Neuron (in vitro differentiated cells): ENCODE data around the gene OGFOD3.
"Not testable (repeated sequence)": the region's sequence is repeated elsewhere in the genome, so short reads cannot be mapped to it uniquely, and the experiment has no call there.

Source experiments
- H2AFZ ChIP-seq: one replicate; pipeline ENCODE4 v1.6.1; 2013; ENCODE audit warnings: low read depth, mild to moderate bottlenecking, inconsistent platforms, low read length, moderate library complexity
- H3K27me3 ChIP-seq: one replicate; pipeline ENCODE4 v1.6.1; 2013; ENCODE audit warnings: low read length; ENCODE audit not compliant: insufficient read depth
- H3K36me3 ChIP-seq: one replicate; pipeline ENCODE4 v1.6.1; 2013; ENCODE audit warnings: low read length; ENCODE audit not compliant: insufficient read depth
- H3K4me1 ChIP-seq: one replicate; pipeline ENCODE4 v1.6.1; 2013; ENCODE audit warnings: low read length; ENCODE audit not compliant: insufficient read depth
- H3K4me3 ChIP-seq: 2 replicates; pipeline ENCODE4 v1.5.1; 2013; ENCODE audit warnings: mild to moderate bottlenecking, low read length, moderate library complexity
- H3K9me3 ChIP-seq: one replicate; pipeline ENCODE4 v1.6.1; 2013; ENCODE audit warnings: low read length

Gene OGFOD3

DNA sequence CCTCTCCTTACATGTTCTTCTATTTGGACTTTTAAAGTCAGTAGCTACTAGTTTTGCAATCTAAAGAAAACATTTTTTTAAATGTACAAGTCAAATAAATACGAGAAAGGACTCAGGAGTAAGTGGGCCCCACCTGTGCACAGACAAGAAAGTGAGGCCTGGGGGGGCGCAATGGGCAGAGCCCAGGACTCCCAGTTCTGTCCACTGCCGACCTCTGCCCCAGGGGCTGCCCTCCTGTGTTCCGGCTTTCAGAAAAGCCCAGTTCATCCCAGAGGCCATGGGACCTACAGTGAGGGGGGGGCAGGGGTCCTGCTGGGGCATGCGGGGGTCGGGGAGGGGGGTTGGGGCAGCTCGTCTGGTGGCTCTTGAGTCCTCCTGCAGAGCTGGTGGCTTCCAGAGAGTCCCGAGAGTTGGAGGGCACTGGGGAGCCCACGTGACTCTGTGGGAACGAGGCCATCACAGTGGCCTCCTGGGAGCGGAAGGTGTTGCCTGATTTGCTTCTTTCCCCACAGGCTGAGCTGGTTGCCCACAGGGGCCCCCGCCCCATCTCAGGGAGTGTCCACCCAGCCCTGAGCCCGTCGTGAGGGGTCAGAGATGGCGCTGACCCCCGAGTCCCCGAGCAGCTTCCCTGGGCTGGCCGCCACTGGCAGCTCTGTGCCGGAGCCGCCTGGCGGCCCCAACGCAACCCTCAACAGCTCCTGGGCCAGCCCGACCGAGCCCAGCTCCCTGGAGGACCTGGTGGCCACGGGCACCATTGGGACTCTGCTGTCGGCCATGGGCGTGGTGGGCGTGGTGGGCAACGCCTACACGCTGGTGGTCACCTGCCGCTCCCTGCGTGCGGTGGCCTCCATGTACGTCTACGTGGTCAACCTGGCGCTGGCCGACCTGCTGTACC lies 44.4 kb downstream of the OGFOD3 start:
- no peaks in the 10 kb centered on the region for H3K36me3 ChIP-seq
- H3K27me3 ChIP-seq = peaks cover 23% of the 10 kb centered on the region
- no peak overlapping the region for H3K4me3 ChIP-seq
- no peak overlapping the region for H2AFZ ChIP-seq
- H3K4me1 ChIP-seq = peaks cover 8% of the 10 kb centered on the region
- H3K9me3 ChIP-seq = peaks cover 10% of the 10 kb centered on the region

DNA sequence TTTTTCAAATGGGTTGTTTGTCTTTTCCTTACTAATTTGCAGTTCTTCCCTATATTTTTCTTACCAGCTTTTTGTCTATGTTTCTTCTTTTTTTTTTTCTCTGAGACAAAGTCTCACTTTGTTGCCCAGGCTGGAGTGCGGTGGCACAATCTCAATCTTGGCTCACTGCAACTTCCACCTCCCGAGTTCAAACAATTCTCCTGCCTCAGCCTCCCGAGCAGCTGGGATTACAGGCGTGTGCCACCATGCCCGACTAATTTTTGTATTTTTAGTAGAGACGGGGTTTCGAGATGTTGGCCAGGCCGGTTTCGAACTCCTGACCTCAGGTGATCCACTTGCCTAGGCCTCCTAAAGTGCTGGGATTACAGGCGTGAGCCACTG lies 45.3 kb downstream of the OGFOD3 start:
- H3K4me1 ChIP-seq, H3K9me3 ChIP-seq, H3K4me3 ChIP-seq, H3K36me3 ChIP-seq, H2AFZ ChIP-seq: not testable (repeated sequence)
- peaks cover 23% of the 10 kb centered on the region for H3K27me3 ChIP-seq

DNA sequence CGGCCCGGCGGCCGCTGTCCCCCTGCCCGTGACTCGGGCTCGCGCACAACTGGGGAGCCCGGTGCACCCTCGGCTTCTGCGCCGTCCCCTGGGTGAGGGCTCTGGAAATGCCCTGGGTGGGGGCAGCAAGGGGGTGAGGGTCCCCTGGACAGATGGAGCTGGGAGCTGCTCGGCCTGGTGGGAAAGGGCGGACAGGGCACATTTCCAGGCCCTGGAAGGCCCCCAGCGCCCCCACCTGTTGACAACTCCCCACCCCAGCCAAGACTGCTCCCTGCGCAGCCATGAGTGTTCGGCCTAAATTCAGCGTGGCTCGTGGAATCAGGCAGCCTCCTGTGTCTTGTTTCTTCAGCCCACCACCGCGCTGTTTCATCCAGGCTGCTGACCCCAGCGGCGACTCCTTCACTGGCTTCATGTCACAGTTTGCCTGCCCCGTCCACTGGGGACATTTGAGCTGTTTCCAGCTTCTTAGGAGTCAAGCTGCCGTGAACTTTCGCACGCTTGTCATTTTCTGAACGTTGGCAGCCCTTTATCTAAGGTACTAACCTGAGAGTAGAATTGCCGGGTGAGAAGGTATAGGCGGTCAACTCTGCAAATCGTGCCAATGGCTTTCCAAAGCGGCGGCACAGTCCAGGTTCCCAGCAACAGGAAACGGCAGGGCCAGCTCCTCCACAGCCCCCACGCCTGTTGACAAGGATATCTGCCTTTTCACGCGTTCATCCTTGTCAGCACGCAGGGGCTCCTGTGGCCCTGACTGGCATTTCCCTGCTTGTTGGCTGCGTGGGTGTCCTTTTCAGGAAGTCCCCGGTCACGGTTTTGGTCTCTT lies 45.9 kb downstream of the OGFOD3 start:
- Histone ChIP-seq H3K4me3 (no peak overlapping the region), H3K36me3 (no peaks in the 10 kb centered on the region), H2AFZ (no peak overlapping the region)

DNA sequence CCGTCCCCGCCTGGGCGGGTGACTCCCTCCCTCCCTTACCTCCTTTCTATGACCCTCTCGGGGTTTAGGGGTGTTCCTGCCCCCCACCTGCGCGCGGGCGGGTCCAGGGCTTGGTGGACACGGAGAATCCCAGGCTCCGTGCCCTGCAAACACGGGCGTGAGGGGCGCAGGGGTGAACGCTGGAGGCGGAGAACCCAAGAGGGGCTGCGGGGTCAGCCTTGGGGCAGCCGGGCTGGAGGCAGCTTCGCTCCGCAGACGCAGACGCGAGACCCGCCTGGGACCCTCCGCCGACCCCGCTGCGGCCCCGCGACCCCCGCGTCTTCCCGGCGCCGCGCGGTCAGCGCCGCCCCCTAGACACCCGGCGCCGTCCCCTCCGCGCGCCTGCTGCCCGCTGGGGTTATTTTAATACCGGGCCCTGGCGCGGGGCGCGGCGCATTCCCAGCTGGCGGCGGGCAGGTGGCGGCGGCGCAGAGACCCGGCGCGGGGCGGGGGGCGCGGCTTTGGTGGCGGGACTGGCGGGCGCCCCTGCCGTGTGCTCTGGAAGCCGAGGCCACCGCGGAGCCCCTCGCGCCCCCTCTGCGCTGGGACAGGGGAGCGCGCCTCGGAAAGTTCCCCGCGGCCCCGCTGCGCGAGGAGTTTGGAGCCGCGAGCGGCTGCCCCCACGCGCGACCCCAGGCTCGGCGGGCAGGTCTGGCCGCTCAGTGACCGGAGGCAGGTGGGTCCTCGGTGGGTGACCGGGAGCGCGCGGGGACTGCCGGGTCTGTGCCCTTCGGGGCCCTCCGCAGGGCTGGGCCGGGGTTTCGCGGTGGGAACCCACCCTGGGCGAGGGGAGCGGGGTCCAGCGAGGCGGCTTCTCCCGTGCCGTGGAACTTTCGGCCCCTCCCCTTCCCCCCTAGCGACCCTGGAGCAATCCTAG lies 46.8 kb downstream of the OGFOD3 start, which contains the start of gene UTS2R:
UTS2R (plus strand) TSS at position 433 of the 916 bp plus-strand sequence. CDS start 2,560 bp downstream, outside the sequence.
- Histone ChIP-seq H3K9me3 (peaks cover 10% of the 10 kb centered on the region), H3K4me1 (peaks cover 12% of the 10 kb centered on the region), H3K27me3 (peaks cover 23% of the 10 kb centered on the region), H3K4me3 (no peak within 1 kb of the TSS), H2AFZ (no peak within 1 kb of the TSS), H3K36me3 (no peaks in the 10 kb centered on the region)

More for the DNA sequence above, 45.9 kb downstream of the OGFOD3 start:
- Histone ChIP-seq H3K9me3 (peaks cover 10% of the 10 kb centered on the region), H3K27me3 (peaks cover 23% of the 10 kb centered on the region), H3K4me1 (peaks cover 9% of the 10 kb centered on the region)

DNA sequence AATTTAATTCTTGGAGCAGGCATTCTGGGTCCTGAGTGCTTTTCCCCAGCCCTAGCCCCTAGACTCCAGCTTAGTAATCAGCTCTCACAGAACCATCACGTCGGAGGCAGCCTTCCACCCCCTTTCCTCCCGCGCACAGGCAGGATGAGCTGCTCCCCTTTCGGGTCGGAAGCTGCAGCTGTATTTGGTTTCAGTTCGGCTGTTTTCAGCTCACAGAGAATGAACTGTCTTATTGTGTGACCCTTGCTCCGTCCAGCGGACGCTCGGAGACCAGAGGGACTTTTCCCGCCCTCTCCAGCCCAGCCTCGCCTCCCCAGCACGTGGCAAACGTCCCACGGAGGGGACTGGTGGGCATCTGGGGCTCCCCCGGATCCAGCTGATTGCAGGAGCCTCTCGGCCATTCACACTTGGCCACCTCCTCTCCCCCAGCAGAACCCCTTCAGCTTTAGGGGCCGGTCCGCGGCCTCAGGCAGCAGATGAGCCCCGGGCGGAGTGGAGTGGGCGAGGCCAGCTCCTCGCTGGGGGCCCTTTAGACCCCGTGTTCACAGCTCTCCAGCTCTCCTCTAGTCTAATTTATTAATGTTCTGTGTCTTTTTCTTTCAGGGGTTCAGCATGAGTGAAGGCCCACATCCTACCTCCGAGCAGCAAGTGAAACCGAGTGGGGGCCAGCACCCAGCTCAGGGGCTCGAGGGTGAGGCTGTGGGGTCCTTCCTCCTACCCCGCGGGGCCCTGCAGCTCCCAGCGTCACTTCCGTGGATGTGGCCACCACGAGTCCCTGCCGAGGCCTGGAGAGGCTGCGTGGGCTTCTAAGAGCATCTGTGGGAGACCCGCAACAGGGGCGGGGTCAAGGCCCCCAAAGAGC lies 47.7 kb downstream of the OGFOD3 start:
- no peaks in the 10 kb centered on the region for H3K36me3 ChIP-seq
- H3K9me3 ChIP-seq = peaks cover 8% of the 10 kb centered on the region
- no peak overlapping the region for H3K4me3 ChIP-seq
- no peak overlapping the region for H2AFZ ChIP-seq
- H3K27me3 ChIP-seq = peaks cover 23% of the 10 kb centered on the region
- peaks cover 12% of the 10 kb centered on the region for H3K4me1 ChIP-seq

DNA sequence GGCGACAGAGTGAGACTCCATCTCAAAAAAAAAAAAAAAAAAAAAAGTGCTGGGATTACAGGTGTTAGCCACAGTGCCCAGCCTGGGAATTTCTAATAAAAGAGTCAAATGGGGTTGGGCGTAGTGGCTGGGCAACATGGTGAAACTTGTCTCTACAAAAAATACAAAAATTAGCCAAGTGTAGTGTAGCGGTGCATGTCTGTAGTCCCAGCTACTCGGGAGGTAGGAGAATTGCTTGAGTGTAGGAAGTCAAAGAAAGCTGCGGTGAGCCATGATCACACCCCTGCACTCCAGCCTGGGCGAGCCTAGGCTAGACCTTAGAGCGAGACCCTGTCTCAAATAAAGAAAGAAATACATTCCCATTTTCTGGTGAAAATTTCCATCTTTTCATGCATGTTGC lies 49.2 kb downstream of the OGFOD3 start:
- no peaks in the 10 kb centered on the region for H3K36me3 ChIP-seq
- peaks cover 12% of the 10 kb centered on the region for H3K4me1 ChIP-seq
- peaks cover 23% of the 10 kb centered on the region for H3K27me3 ChIP-seq

DNA sequence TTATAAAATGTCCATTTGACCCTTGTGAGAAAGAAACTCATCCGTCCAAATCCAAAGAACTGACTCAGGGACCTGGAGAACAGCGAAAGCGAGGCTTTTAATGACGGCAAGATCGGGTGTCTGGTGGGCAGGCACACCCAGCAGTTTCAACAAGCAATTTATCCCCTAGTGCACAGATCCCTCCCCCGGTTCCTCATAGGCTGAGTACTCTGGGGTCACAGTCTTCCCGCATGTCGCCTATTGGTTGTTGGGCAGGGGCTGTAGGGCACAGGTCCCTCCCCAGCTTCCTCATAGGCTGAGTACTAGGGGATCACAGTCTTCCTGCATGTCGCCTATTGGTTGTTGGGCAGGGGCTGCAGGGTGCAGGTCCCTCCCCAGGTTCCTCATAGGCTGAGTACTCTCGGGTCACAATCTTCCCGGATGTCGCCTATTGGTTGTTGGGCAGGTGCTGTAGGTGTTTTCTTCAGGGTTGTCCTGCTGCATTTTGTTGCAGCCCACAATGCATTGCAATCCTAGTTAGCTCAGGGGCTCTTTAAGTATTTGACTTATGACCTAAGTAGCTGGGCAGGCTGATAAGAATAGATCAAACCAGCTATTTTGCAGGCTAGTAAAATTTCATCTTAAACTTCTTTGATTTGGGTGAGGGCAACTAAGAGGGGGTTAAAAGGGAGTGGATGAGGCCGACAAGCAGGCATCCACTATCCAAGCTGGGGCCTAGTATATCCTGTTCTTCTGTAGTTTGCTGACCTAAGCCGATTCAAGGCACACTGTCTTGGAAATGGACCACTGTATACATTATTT lies 50.5 kb downstream of the OGFOD3 start:
- Histone ChIP-seq H3K4me1 (peaks cover 12% of the 10 kb centered on the region), H3K36me3 (no peaks in the 10 kb centered on the region), H3K27me3 (peaks cover 22% of the 10 kb centered on the region), H2AFZ (no peak overlapping the region), H3K4me3 (no peak overlapping the region), H3K9me3 (peaks cover 4% of the 10 kb centered on the region)

More for the DNA sequence above, 49.2 kb downstream of the OGFOD3 start:
- no peak overlapping the region for H2AFZ ChIP-seq
- no peak overlapping the region for H3K4me3 ChIP-seq
- peaks cover 4% of the 10 kb centered on the region for H3K9me3 ChIP-seq

DNA sequence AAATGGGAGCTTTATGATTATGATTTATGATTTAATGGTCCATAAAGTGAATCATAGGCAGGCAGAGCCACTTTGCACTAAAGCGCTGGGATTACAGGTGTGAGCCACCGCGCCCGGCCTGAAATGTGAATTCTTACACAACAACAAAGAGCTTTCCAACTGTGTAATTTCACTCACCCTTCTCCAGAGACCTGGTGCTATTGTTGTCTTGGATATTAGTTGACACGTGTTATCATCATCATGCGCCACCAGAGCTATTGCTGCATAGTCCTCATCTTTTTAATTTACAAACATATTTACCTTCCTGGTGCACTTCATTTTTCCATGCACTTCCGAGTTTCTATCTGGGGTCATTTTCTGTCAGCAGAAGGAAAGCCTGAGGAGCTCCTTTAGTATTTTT lies 51.6 kb downstream of the OGFOD3 start:
- Histone ChIP-seq H3K36me3 (no peaks in the 10 kb centered on the region), H3K27me3 (peaks cover 12% of the 10 kb centered on the region), H3K9me3 (peaks cover 4% of the 10 kb centered on the region), H3K4me1 (peaks cover 4% of the 10 kb centered on the region), H3K4me3 (no peak overlapping the region), H2AFZ (no peak overlapping the region)

DNA sequence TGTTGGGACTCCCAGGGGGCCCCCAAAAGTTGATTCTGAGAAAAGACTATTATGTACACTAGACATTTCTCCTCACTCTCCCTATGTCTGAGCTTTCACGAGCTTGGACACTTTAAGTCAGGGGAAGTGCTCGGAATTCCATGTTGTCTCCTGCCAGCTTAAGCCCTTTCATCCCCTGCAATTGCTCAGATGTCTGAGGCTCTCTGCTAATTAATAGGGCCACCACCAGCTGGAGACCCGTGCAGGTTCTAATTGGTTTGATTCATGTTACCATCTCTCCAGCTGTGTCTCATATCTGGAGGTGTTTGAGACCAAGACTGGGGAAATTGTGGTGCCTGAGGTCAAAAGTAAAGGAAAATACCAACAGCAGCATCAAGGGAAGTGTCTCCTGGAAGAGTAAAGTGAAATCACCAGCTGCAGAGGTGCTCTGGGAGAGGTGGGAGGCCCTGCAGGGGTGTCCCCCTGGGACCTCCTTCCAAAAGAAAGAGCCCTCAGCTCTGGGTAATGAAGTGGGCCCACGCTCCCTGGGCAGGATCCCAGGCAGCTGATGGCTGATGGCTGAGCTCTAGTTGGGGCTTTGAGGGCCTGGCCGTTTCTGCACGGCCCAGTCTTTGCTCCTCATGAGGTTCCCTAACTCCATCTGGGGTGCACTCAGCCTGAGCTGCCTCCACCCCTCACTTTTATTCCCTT lies 52.6 kb downstream of the OGFOD3 start:
- H3K4me1 ChIP-seq = peaks cover 4% of the 10 kb centered on the region
- H2AFZ ChIP-seq = no peak overlapping the region
- H3K9me3 ChIP-seq = peaks cover 4% of the 10 kb centered on the region
- H3K36me3 ChIP-seq = no peaks in the 10 kb centered on the region
- no peak overlapping the region for H3K4me3 ChIP-seq
- H3K27me3 ChIP-seq = peaks cover 5% of the 10 kb centered on the region

DNA sequence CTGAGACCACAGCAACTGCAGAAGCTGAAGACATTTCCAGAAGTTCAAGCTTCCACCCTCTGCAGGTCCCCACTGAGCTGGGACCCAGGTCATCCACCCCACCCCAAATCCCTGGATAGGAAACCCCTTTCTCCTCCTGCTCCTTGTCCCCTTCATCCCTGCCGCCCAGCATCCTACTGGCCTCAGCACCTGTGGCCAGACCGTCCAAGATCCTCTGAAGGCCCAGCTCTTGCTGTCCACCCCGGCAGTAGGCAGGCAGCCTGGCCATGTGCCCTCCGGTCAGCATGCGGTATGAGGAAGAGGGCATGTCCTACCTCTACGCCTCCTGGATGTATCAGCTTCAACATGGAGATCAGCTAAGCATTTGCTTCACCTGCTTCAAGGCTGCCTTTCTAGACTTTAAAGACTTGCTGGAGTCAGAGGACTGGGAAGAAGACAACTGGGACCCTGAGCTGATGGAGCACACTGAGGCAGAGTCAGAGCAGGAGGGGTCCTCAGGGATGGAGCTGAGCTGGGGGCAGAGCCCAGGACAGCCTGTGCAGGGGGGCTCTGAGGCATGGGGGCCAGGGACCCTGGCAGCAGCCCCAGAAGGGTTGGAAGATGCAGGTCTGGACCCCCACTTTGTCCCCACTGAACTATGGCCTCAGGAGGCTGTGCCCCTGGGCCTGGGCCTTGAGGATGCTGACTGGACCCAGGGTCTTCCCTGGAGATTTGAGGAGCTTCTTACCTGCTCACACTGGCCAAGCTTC lies 56.3 kb downstream of the OGFOD3 start:
- peaks cover 11% of the 10 kb centered on the region for H3K4me1 ChIP-seq
- H2AFZ ChIP-seq = no peak overlapping the region
- H3K9me3 ChIP-seq = no peaks in the 10 kb centered on the region
- H3K36me3 ChIP-seq = no peaks in the 10 kb centered on the region
- H3K4me3 ChIP-seq = no peak overlapping the region
- H3K27me3 ChIP-seq = no peaks in the 10 kb centered on the region
